ENCODE measurements around the gene SUSD1.

SUSD1 gene

DNA sequence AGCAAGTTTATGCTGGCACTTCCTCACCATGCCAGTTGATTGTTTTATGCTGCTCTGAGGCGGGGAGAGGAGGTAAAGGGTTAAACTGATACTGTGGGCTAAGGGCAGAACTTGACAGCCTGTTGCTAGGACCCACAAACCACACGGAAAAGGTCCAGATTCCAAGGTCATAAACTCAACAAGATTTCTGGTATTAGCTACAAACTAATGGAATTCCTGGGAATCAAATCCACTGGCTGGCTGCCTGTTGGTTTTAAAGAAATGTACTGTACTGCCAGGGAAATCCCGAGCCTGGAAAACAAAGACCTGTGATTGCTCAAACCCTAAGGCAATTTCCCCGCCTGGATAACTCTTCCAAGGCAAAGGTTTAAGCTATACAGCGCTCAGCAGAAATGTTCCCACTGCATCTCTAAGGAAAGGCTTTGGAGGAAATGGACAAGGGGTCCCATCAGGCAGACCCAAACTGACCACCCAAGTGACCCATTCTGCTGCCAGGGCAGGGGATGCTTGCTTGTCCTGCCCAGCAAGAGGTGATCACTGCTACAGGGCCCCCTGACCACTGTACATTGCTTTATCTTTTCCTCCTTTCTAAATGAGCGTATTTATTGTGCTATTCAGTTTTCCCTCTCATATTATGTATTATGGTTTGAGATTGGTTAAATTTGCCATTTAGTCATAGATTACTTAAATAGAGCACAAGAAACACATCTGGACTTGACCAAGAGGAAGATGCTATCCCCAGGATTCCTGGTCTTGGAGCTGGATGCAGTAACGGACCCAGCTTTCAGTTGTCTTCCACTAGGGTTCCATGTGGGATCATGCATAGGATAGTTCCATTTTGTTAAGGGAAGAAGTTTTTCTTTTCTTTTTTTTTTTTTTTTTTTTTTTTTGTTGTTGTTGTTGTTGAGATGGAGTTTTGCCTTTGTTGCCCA lies 124.3 kb downstream of the SUSD1 start:
- TF ChIP-seq, protein P1, sequence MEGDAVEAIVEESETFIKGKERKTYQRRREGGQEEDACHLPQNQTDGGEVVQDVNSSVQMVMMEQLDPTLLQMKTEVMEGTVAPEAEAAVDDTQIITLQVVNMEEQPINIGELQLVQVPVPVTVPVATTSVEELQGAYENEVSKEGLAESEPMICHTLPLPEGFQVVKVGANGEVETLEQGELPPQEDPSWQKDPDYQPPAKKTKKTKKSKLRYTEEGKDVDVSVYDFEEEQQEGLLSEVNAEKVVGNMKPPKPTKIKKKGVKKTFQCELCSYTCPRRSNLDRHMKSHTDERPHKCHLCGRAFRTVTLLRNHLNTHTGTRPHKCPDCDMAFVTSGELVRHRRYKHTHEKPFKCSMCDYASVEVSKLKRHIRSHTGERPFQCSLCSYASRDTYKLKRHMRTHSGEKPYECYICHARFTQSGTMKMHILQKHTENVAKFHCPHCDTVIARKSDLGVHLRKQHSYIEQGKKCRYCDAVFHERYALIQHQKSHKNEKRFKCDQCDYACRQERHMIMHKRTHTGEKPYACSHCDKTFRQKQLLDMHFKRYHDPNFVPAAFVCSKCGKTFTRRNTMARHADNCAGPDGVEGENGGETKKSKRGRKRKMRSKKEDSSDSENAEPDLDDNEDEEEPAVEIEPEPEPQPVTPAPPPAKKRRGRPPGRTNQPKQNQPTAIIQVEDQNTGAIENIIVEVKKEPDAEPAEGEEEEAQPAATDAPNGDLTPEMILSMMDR (IDR thresholded peaks at IDR 0.05; ENCODE audit: control insufficient read depth, extremely low read depth, insufficient read depth), result no peak
- no peak overlapping the region for H3K4me3 ChIP-seq (ENCODE audit: low read depth, low read length)
- DNase-seq (ENCODE audit: low read depth), result no peak

DNA sequence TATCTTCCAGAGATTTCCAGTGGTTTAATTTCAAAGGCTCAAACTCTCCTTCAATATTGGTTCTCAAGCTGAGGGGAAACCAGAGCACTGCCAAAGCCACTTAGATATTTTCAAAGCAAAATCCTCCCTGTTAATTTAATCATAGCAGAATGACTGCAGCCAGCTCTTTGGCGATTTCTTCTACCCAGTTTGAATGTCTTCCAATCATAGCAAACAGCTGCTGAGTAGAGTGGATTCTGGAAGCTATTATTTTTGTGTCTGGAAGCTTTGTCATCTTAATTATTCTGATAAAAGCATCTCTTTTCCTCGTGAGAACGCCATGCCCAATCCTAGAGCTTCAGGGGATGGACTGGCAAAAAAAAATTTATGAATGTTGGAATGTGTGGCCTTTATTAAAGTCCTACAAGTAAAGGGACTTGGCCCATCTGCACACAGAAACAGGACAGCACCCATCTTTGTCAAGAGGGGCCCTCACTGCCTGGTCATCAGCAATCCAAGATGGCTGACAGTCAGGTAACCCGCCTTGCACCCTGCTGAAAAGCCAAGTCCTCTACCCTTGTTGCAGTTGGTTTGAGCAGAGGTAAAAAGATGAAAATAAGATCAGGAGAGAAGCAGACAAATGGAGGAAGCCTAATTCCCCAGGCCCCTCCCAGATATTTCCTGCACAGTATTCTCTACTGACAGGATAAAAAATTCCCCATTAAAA lies 125.1 kb downstream of the SUSD1 start:
- TF ChIP-seq, protein P1 (IDR thresholded peaks at IDR 0.05; ENCODE audit: control insufficient read depth, extremely low read depth, insufficient read depth), result no peak
- no peak overlapping the region for H3K4me3 ChIP-seq (ENCODE audit: low read depth, low read length)
- no peak for DNase-seq (ENCODE audit: low read depth)

DNA sequence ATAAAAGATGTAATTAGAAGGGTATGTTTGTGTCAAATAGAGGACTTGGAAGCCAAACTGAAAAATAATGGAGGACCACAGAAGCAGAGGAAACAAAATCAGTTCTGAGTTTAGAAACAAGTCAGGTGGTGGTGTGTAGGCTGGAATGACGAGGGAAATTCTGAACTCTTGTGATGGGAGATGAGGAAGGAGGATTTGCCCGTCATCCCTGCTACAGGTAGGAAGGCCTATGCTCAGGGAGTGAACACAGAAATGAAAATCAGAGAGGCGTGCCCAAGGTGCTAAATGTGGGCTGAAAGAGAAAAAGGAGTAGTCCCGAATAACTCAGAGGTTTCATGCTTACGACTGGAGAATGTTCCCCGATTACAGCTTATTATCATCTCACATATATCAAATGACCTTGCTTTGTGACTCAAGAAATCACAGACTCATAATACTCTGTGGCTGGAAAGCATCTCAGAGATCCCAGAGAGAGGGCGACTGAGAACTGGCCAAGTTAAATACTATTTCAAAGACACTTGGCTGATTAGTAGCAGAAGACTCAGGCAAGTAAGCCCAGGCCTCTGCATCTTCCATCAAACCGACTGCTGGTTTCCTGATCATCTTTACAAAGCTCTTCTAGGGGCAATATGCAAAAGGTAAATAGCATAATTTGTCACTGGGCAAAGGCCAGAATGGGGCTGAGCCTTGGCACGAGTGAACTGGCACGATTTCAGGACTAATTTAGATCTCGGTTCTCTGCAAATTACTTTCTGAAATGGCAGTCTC lies 126.0 kb downstream of the SUSD1 start:
- TF ChIP-seq, protein P1 (IDR thresholded peaks at IDR 0.05; ENCODE audit: control insufficient read depth, extremely low read depth, insufficient read depth), result no peak
- H3K4me3 ChIP-seq (ENCODE audit: low read depth, low read length), result no peak overlapping the region
- no peak for DNase-seq (ENCODE audit: low read depth)

DNA sequence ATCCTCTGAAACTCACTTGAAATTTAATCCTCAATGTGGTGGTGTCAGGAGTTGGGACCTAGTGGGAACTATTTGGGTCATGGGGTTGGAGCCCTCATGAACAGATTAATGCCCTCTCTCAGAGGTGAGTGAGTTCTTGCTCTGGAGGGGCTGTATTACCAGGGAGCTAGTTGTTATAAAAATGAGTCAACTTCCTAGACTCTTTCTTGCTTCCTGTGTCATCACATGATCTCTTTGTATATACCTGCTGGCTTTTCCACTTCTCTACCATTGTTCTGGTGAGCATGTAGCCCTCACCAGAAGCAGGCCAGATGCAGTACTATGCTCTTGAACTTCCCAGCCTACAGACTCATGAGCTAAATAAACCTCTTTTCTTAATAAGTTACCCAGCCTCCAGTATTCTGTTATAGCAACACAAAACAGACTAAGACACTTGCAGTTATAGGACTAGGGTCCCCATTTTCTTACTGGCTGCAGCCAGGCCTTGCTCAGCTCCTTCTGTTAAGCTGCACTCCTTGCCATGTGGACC lies 127.5 kb downstream of the SUSD1 start:
- no peak overlapping the region for H3K4me3 ChIP-seq (ENCODE audit: low read depth, low read length)
- TF ChIP-seq, protein P1 (IDR thresholded peaks at IDR 0.05; ENCODE audit: control insufficient read depth, extremely low read depth, insufficient read depth), result no peak
- DNase-seq (ENCODE audit: low read depth), result no peak

DNA sequence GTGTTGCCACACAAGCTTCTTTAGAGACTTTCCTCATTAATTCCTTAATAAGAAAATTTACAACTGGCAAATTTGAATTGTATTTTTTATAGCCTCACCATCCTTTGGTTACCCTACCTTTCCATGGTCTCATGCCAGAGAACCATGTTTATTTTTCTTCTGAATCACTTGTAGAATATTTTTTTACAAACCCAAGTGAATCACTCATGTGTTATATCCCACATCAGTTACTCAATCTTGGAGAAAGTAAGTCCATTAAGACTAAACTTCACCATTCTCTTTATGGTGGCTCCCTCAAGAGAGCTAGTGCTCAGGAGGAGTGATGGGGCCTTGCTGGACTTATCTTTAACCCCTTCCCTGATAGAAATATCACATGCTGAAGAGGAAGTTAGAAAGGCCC lies 128.9 kb downstream of the SUSD1 start:
- TF ChIP-seq, protein P1 (IDR thresholded peaks at IDR 0.05; ENCODE audit: control insufficient read depth, extremely low read depth, insufficient read depth), result no peak
- no peak for DNase-seq (ENCODE audit: low read depth)
- no peak overlapping the region for H3K4me3 ChIP-seq (ENCODE audit: low read depth, low read length)

DNA sequence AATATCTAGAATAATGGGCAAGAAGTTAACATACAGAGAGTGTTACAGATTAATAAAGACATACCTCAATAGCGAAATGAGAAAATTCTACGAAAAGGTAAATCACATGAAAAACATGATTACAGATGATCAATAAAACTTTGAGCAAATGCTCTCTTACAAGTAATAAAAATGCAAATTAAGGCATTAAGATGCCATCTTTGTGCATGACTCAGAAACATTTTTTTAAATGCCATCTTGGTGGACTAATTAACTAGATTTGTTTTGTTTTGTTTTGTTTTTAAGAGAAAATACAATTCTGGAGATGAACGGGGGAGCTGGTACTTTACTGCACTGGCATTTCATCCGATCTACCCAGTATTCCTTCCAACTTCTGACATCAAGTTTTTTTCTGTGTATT lies 130.2 kb downstream of the SUSD1 start:
- DNase-seq (ENCODE audit: low read depth), result no peak
- no peak overlapping the region for H3K4me3 ChIP-seq (ENCODE audit: low read depth, low read length)
- TF ChIP-seq, protein P1 (IDR thresholded peaks at IDR 0.05; ENCODE audit: control insufficient read depth, extremely low read depth, insufficient read depth), result no peak
